WTC11 (cell line): ENCODE data around the gene FRMD4B. TPM values are rescaled to one million over a fixed set of nuclear protein-coding genes. Genes with fewer than 3 reads are reported as not detected.

ENCODE experiments used
- ATAC-seq: fragments of 200-7000 bp; cut with Tn5 transposase; 2 replicates; pipeline ENCODE4 v1.10.0; 2021; ENCODE audit warnings: mild to moderate bottlenecking, moderate library complexity
- CTCF ChIA-PET: fragments of 300-600 bp; sonication (Branson Sonifier 250); formaldehyde crosslinking; loops from one replicate; lab custom pipeline; 2021; ENCODE audit warnings: antibody characterized with exemption; lab: Charles Lee
- POLR2A ChIA-PET: fragments of 350-600 bp; sonication (Branson Sonifier 250); formaldehyde crosslinking; loops from one replicate; lab custom pipeline; 2021; ENCODE audit warnings: antibody characterized with exemption; lab: Charles Lee
- DNase-seq: peaks from one replicate; pipeline ENCODE4 v3.0.0; 2021; ENCODE audit warnings: low spot score
- H3K27ac Mint-ChIP-seq: 2 replicates; pipeline ENCODE4 v1.8.0; 2021; ENCODE audit warnings: mixed read lengths
- H3K27me3 Mint-ChIP-seq: 2 replicates; pipeline ENCODE4 v1.8.0; 2021; ENCODE audit warnings: low read depth, mild to moderate bottlenecking, moderate library complexity, mixed read lengths
- H3K36me3 Mint-ChIP-seq: 2 replicates; pipeline ENCODE4 v1.8.0; 2021; ENCODE audit warnings: mixed read lengths
- H3K4me1 Mint-ChIP-seq: 2 replicates; pipeline ENCODE4 v1.8.0; 2022; ENCODE audit warnings: mixed read lengths
- H3K4me3 Mint-ChIP-seq: 2 replicates; pipeline ENCODE4 v1.8.0; 2021; ENCODE audit warnings: mild to moderate bottlenecking, moderate library complexity, mixed read lengths
- H3K9me3 Mint-ChIP-seq: 2 replicates; pipeline ENCODE4 v1.8.0; 2021; ENCODE audit warnings: mixed read lengths
- ATF1 ChIP-seq: sonication (generic); formaldehyde crosslinking; IDR thresholded peaks from 2 replicates; pipeline ENCODE4 v1.8.1; 2023; ENCODE audit warnings: mild to moderate bottlenecking, moderate library complexity, missing genetic modification reagents
- CREB1 ChIP-seq: sonication (generic); formaldehyde crosslinking; IDR thresholded peaks from 2 replicates; pipeline ENCODE4 v1.8.0; 2023; ENCODE audit warnings: mild to moderate bottlenecking, missing genetic modification reagents
- CREM ChIP-seq: sonication (generic); formaldehyde crosslinking; IDR thresholded peaks from 2 replicates; pipeline ENCODE4 v1.8.1; 2022; ENCODE audit warnings: mild to moderate bottlenecking, missing genetic modification reagents, moderate library complexity
- CTCF ChIP-seq: fragments of 200-600 bp; IDR thresholded peaks from 2 replicates; pipeline ENCODE4 v1.8.0; 2022; ENCODE audit warnings: antibody characterized with exemption
- E2F4 ChIP-seq: sonication (generic); formaldehyde crosslinking; IDR thresholded peaks from 2 replicates; pipeline ENCODE4 v1.8.1; 2022; ENCODE audit warnings: low read depth, mild to moderate bottlenecking, moderate library complexity, missing genetic modification reagents, borderline replicate concordance
- ESRRA ChIP-seq: sonication (generic); formaldehyde crosslinking; IDR thresholded peaks from 2 replicates; pipeline ENCODE4 v1.8.1; 2022; ENCODE audit warnings: mild to moderate bottlenecking, missing genetic modification reagents, borderline replicate concordance
- FOXJ3 ChIP-seq: sonication (generic); formaldehyde crosslinking; IDR thresholded peaks from 2 replicates; pipeline ENCODE4 v1.9.0; 2021; ENCODE audit warnings: missing genetic modification reagents, mild to moderate bottlenecking, borderline replicate concordance
- FOXP1 ChIP-seq: sonication (generic); formaldehyde crosslinking; IDR thresholded peaks from 2 replicates; pipeline ENCODE4 v1.8.0; 2022; ENCODE audit warnings: missing genetic modification reagents, mild to moderate bottlenecking, moderate library complexity, borderline replicate concordance
- GABPB1 ChIP-seq: sonication (generic); formaldehyde crosslinking; IDR thresholded peaks from 2 replicates; pipeline ENCODE4 v1.8.1; 2023; ENCODE audit warnings: mild to moderate bottlenecking, missing genetic modification reagents
- GTF2I ChIP-seq: fragments of 250-450 bp; sonication (Bioruptor Pico); conservative IDR thresholded peaks from 2 replicates; pipeline ENCODE4 v1.4.0; 2021; ENCODE audit warnings: mild to moderate bottlenecking
- HMGA2 ChIP-seq: fragments of 250-450 bp; sonication (Bioruptor Pico); IDR thresholded peaks from 2 replicates; pipeline ENCODE4 v1.4.0; 2021; ENCODE audit warnings: mild to moderate bottlenecking, moderate library complexity
- OVOL2 ChIP-seq: fragments of 250-450 bp; sonication (Bioruptor Pico); IDR thresholded peaks from 2 replicates; pipeline ENCODE4 v1.9.0; 2021; ENCODE audit warnings: mild to moderate bottlenecking, borderline replicate concordance
- STAT6 ChIP-seq: sonication (generic); formaldehyde crosslinking; conservative IDR thresholded peaks from 2 replicates; pipeline ENCODE4 v1.8.1; 2023; ENCODE audit warnings: mild to moderate bottlenecking, low read depth, missing genetic modification reagents, moderate library complexity
- TCF7 ChIP-seq: sonication (generic); formaldehyde crosslinking; IDR thresholded peaks from 2 replicates; pipeline ENCODE4 v1.8.0; 2022; ENCODE audit warnings: mild to moderate bottlenecking, low read depth, missing genetic modification reagents, moderate library complexity
- USF2 ChIP-seq: sonication (generic); formaldehyde crosslinking; IDR thresholded peaks from 2 replicates; pipeline ENCODE4 v1.8.1; 2023; ENCODE audit warnings: mild to moderate bottlenecking, missing genetic modification reagents, moderate library complexity
- ZMAT4 ChIP-seq: fragments of 250-450 bp; sonication (Bioruptor Pico); IDR thresholded peaks from 2 replicates; pipeline ENCODE4 v1.9.0; 2021; ENCODE audit warnings: mild to moderate bottlenecking
- ZNF263 ChIP-seq: sonication (generic); formaldehyde crosslinking; IDR thresholded peaks from 2 replicates; pipeline ENCODE4 v1.8.1; 2022; ENCODE audit warnings: low read depth, mild to moderate bottlenecking, moderate library complexity, missing genetic modification reagents
- ZNF416 ChIP-seq: fragments of 250-450 bp; sonication (Bioruptor Pico); IDR thresholded peaks from 2 replicates; pipeline ENCODE4 v1.9.0; 2021; ENCODE audit warnings: mild to moderate bottlenecking, inconsistent platforms
- ZNF423 ChIP-seq: fragments of 250-450 bp; sonication (Bioruptor Pico); IDR thresholded peaks from 2 replicates; pipeline ENCODE4 v2.1.2; 2022; ENCODE audit warnings: mild to moderate bottlenecking, moderate library complexity
- ZNF532 ChIP-seq: fragments of 250-450 bp; sonication (Bioruptor Pico); IDR thresholded peaks from 2 replicates; pipeline ENCODE4 v1.9.0; 2021; ENCODE audit warnings: mild to moderate bottlenecking, borderline replicate concordance
- ZNF671 ChIP-seq: fragments of 250-450 bp; sonication (Bioruptor Pico); IDR thresholded peaks from 2 replicates; pipeline ENCODE4 v1.8.0; 2021; ENCODE audit warnings: mild to moderate bottlenecking
- total RNA-seq: library from RNA; stranded (reverse); gene quantifications from 3 replicates; pipeline ENCODE4 v1.2.3, GENCODE V29; 2021

FRMD4B gene
- total RNA-seq, 1 experiment from 2014 or later, result 6.7 TPM

GRCh38 chr3:69408542-69408941, 22.7 kb upstream of the FRMD4B start:
- ATAC-seq (no peak), DNase-seq (no peak)
- Mint-ChIP-seq H3K36me3 (peaks cover 6% of the 10 kb centered on the region), H3K9me3 (peaks cover 9% of the 10 kb centered on the region), H3K27me3 (no peaks in the 10 kb centered on the region), H3K27ac (no peak overlapping the region), H3K4me1 (peaks cover 23% of the 10 kb centered on the region), H3K4me3 (no peak overlapping the region)
- TF ChIP-seq ZNF532 (CRISPR knock-in tag) (no peak), OVOL2 (no peak), ZNF671 (no peak), ZNF263 (CRISPR knock-in tag) (no peak), CTCF (no peak), GTF2I (CRISPR knock-in tag) (no peak), ATF1 (no peak), USF2 (no peak), ZMAT4 (CRISPR knock-in tag) (no peak), GABPB1 (no peak), ZNF423 (no peak), HMGA2 (no peak), E2F4 (CRISPR knock-in tag) (no peak)
- ChIA-PET CTCF (interaction anchor here (0.6 to 2.5 kb wide), 4 partner anchors 14 to 248 kb away, joined by 3 to 18 read pairs (median 9); no protein-coding TSS in a partner anchor), POLR2A (no interaction called here)

- Mint-ChIP-seq H3K36me3 (peaks cover 6% of the 10 kb centered on the region), H3K4me3 (no peak overlapping the region), H3K27me3 (no peaks in the 10 kb centered on the region), H3K4me1 (peaks cover 23% of the 10 kb centered on the region), H3K27ac (no peak overlapping the region), H3K9me3 (peaks cover 9% of the 10 kb centered on the region)
- no peak for TF ChIP-seq CREM (CRISPR knock-in tag)
- no peak for TF ChIP-seq TCF7
- no peak for TF ChIP-seq FOXJ3
- TF ChIP-seq ESRRA (CRISPR knock-in tag), result no peak
- TF ChIP-seq FOXP1 (CRISPR knock-in tag), result no peak
- TF ChIP-seq CREB1 (CRISPR knock-in tag), result no peak
- no peak for TF ChIP-seq ZNF416
- no peak for TF ChIP-seq STAT6 (CRISPR knock-in tag)
- TF ChIP-seq HMGA2, result no peak
- ChIA-PET POLR2A (interaction anchor here (0.6 kb wide), 1 partner anchor 44 kb away, joined by 3 read pairs; no protein-coding TSS in a partner anchor), CTCF (no interaction called here)
- no peak for ATAC-seq
- DNase-seq, result no peak
Observed at GRCh38 chr3:69407908-69408307, 22.0 kb upstream of the FRMD4B start.
